MM.1S (cell line): ENCODE results near the gene HGS.

Source experiments
- DNase-seq: peaks from one replicate; pipeline ENCODE4 v3.0.0-alpha.2; 2015
- H2AFZ ChIP-seq: fragments of 300-600 bp; sonication (generic); 2 replicates; pipeline ENCODE4 v1.6.0; 2016; ENCODE audit warnings: antibody characterized with exemption, low read length
- H3F3A ChIP-seq: fragments of 300-600 bp; sonication (generic); 2 replicates; pipeline ENCODE4 v1.6.1; 2016; ENCODE audit warnings: mild to moderate bottlenecking, antibody characterized with exemption, low read length, moderate library complexity, mixed read lengths; ENCODE audit not compliant: insufficient read depth
- H3K27ac ChIP-seq: fragments of 300-600 bp; sonication (generic); 2 replicates; pipeline ENCODE4 v1.5.1; 2016; ENCODE audit warnings: mild to moderate bottlenecking, low read length
- H3K27me3 ChIP-seq: fragments of 300-600 bp; sonication (generic); replicated peaks from 2 replicates; pipeline ENCODE4 v1.6.0; 2016; ENCODE audit warnings: low read length; ENCODE audit not compliant: insufficient read depth
- H3K36me3 ChIP-seq: fragments of 300-600 bp; sonication (generic); replicated peaks from 2 replicates; pipeline ENCODE4 v1.6.1; 2016; ENCODE audit warnings: mild to moderate bottlenecking, low read length, mixed read lengths; ENCODE audit not compliant: insufficient read depth
- H3K4me1 ChIP-seq: fragments of 300-600 bp; sonication (generic); 2 replicates; pipeline ENCODE4 v1.6.1; 2016; ENCODE audit warnings: low read length, mixed read lengths
- H3K4me2 ChIP-seq: fragments of 300-600 bp; sonication (generic); 2 replicates; pipeline ENCODE4 v1.6.0; 2016; ENCODE audit warnings: low read depth, low read length
- H3K4me3 ChIP-seq: fragments of 300-600 bp; sonication (generic); 2 replicates; pipeline ENCODE4 v1.5.1; 2016; ENCODE audit warnings: low read length, mixed read lengths
- H3K79me2 ChIP-seq: fragments of 300-600 bp; sonication (generic); 2 replicates; pipeline ENCODE4 v1.6.1; 2016; ENCODE audit warnings: mixed run types, low read length, mixed read lengths
- H3K9ac ChIP-seq: fragments of 300-600 bp; sonication (generic); 2 replicates; pipeline ENCODE4 v1.6.1; 2016; ENCODE audit warnings: low read length, mixed read lengths
- H3K9me2 ChIP-seq: fragments of 300-600 bp; sonication (generic); replicated peaks from 2 replicates; pipeline ENCODE4 v1.6.1; 2016; ENCODE audit warnings: mild to moderate bottlenecking, low read length, mixed read lengths; ENCODE audit not compliant: insufficient read depth
- H3K9me3 ChIP-seq: fragments of 300-600 bp; sonication (generic); replicated peaks from 2 replicates; pipeline ENCODE4 v1.6.1; 2016; ENCODE audit warnings: mild to moderate bottlenecking, low read length, mixed read lengths; ENCODE audit not compliant: insufficient read depth
- H4K20me1 ChIP-seq: fragments of 300-600 bp; sonication (generic); 2 replicates; pipeline ENCODE4 v1.6.1; 2016; ENCODE audit warnings: mild to moderate bottlenecking, low read length, moderate library complexity, mixed read lengths; ENCODE audit not compliant: insufficient read depth
- CTCF ChIP-seq: fragments of 300-600 bp; sonication (generic); IDR thresholded peaks from 2 replicates; pipeline ENCODE4 v1.5.1; 2016; ENCODE audit warnings: antibody characterized with exemption, low read length, mixed read lengths
- EZH2 ChIP-seq: fragments of 300-600 bp; sonication (generic); optimal IDR thresholded peaks from 2 replicates; pipeline ENCODE3; 2017; ENCODE audit warnings: low read depth, mild to moderate bottlenecking, antibody characterized with exemption, low read length, mixed read lengths
- EZH2phosphoT487 ChIP-seq: fragments of 300-600 bp; sonication (generic); IDR thresholded peaks from 2 replicates; pipeline ENCODE4 v1.6.1; 2018; ENCODE audit warnings: antibody characterized with exemption, low read length

Gene HGS

GRCh38 chr17:81723651-81724209 lies 39.9 kb downstream of the HGS start:
- H3K9me2 ChIP-seq = no peaks in the 10 kb centered on the region
- no peak overlapping the region for H3K4me3 ChIP-seq
- no peak overlapping the region for H3K27ac ChIP-seq
- no peaks in the 10 kb centered on the region for H3K9me3 ChIP-seq
- no peak overlapping the region for H3K9ac ChIP-seq
- TF ChIP-seq EZH2phosphoT487 (no peak), CTCF (no peak), EZH2 (no peak)
- H4K20me1 ChIP-seq = no peaks in the 10 kb centered on the region
- no peaks in the 10 kb centered on the region for H3K36me3 ChIP-seq
- no peak for DNase-seq
- no peak overlapping the region for H3K4me2 ChIP-seq
- no peaks in the 10 kb centered on the region for H3K27me3 ChIP-seq
- H2AFZ ChIP-seq = no peak overlapping the region
- H3F3A ChIP-seq = peaks cover 16% of the 10 kb centered on the region
- no peaks in the 10 kb centered on the region for H3K79me2 ChIP-seq
- peaks cover 17% of the 10 kb centered on the region for H3K4me1 ChIP-seq

GRCh38 chr17:81725439-81725838 lies 41.6 kb downstream of the HGS start:
- Histone ChIP-seq H3K36me3 (no peaks in the 10 kb centered on the region), H3K4me1 (peaks cover 17% of the 10 kb centered on the region), H2AFZ (no peak overlapping the region), H3K27me3 (no peaks in the 10 kb centered on the region), H3K79me2 (no peaks in the 10 kb centered on the region), H4K20me1 (no peaks in the 10 kb centered on the region), H3K27ac (no peak overlapping the region), H3K9me2 (no peaks in the 10 kb centered on the region), H3K9ac (no peak overlapping the region), H3K9me3 (no peaks in the 10 kb centered on the region), H3F3A (peaks cover 16% of the 10 kb centered on the region), H3K4me3 (no peak overlapping the region), H3K4me2 (no peak overlapping the region)
- DNase-seq = no peak
- TF ChIP-seq CTCF = no peak
- no peak for TF ChIP-seq EZH2
- TF ChIP-seq EZH2phosphoT487 = no peak

GRCh38 chr17:81726004-81726403 lies 42.2 kb downstream of the HGS start:
- Histone ChIP-seq H3F3A (peaks cover 16% of the 10 kb centered on the region), H3K27me3 (no peaks in the 10 kb centered on the region), H3K4me2 (no peak overlapping the region), H4K20me1 (no peaks in the 10 kb centered on the region), H3K27ac (no peak overlapping the region), H2AFZ (no peak overlapping the region), H3K79me2 (no peaks in the 10 kb centered on the region), H3K4me1 (peaks cover 17% of the 10 kb centered on the region), H3K4me3 (no peak overlapping the region), H3K9me2 (no peaks in the 10 kb centered on the region), H3K36me3 (no peaks in the 10 kb centered on the region), H3K9me3 (no peaks in the 10 kb centered on the region), H3K9ac (no peak overlapping the region)
- no peak for TF ChIP-seq EZH2
- no peak for TF ChIP-seq EZH2phosphoT487
- TF ChIP-seq CTCF = no peak
- no peak for DNase-seq
